Endodermal cell (in vitro differentiated cells): ENCODE results near the gene VPS33A. TPM values are rescaled to one million over a fixed set of nuclear protein-coding genes. Genes with fewer than 3 reads are reported as not detected.

Experiments
- DNase-seq: peaks from one replicate; pipeline ENCODE4 v3.0.0-alpha.2; 2017
- H3K27ac ChIP-seq: 2 replicates; pipeline ENCODE4 v1.5.1; 2013; ENCODE audit warnings: mild to moderate bottlenecking, low read depth, low read length, moderate library complexity
- H3K27me3 ChIP-seq: 2 replicates; pipeline ENCODE4 v1.6.1; 2013; ENCODE audit warnings: mild to moderate bottlenecking, low read length, moderate library complexity; ENCODE audit not compliant: insufficient read depth, control insufficient read depth, poor library complexity, severe bottlenecking
- H3K36me3 ChIP-seq: 2 replicates; pipeline ENCODE4 v1.7.0; 2013; ENCODE audit warnings: mild to moderate bottlenecking, low read length, moderate library complexity; ENCODE audit not compliant: control insufficient read depth, insufficient read depth
- H3K4me1 ChIP-seq: one replicate; pipeline ENCODE4 v1.7.0; 2013; ENCODE audit warnings: low read length; ENCODE audit not compliant: control insufficient read depth, insufficient read depth
- H3K4me3 ChIP-seq: 2 replicates; pipeline ENCODE4 v1.5.1; 2013; ENCODE audit warnings: mild to moderate bottlenecking, low read length, moderate library complexity
- H3K9ac ChIP-seq: 2 replicates; pipeline ENCODE4 v1.6.1; 2013; ENCODE audit warnings: mild to moderate bottlenecking, low read length, moderate library complexity; ENCODE audit not compliant: poor library complexity, severe bottlenecking; ENCODE audit errors: extremely low read depth
- H3K9me3 ChIP-seq: 2 replicates; pipeline ENCODE4 v1.6.1; 2013; ENCODE audit warnings: mild to moderate bottlenecking, low read length, moderate library complexity; ENCODE audit not compliant: control insufficient read depth
- H3K27ac Mint-ChIP-seq: 2 replicates; pipeline ENCODE4 v1.8.0; 2020; ENCODE audit warnings: mixed read lengths
- H3K27me3 Mint-ChIP-seq: 2 replicates; pipeline ENCODE4 v1.8.0; 2021; ENCODE audit warnings: mild to moderate bottlenecking, mixed read lengths; ENCODE audit not compliant: insufficient read depth
- H3K36me3 Mint-ChIP-seq: 2 replicates; pipeline ENCODE4 v1.8.0; 2020; ENCODE audit warnings: low read depth, mixed read lengths
- H3K4me1 Mint-ChIP-seq: 2 replicates; pipeline ENCODE4 v1.8.0; 2020; ENCODE audit warnings: mixed read lengths
- H3K4me3 Mint-ChIP-seq: 2 replicates; pipeline ENCODE4 v1.8.0; 2020; ENCODE audit warnings: mild to moderate bottlenecking, moderate library complexity, mixed read lengths
- H3K9me3 Mint-ChIP-seq: 2 replicates; pipeline ENCODE4 v1.8.0; 2020; ENCODE audit warnings: mild to moderate bottlenecking, mixed read lengths
- CTCF ChIP-seq: fragments of 200-600 bp; sonication (generic); conservative IDR thresholded peaks from 2 replicates; pipeline ENCODE4 v1.5.0; 2021; ENCODE audit warnings: antibody characterized with exemption, mild to moderate bottlenecking
- WGBS, 2 experiments: methylation state at CpG; one replicate each; pipeline versions ENCODE4 v1.1.5 to v1.1.7; 2013; ENCODE audit warnings: missing lambda C conversion rate in 2 of 2, mixed read lengths in 1 of 2; ENCODE audit not compliant: insufficient coverage in 1 of 2, insufficient read length in 1 of 2; 5-methylcytosine and 5-hydroxymethylcytosine counted together
- total RNA-seq, 2 donors: library from RNA; stranded (reverse); fragmentation: NEBNext Ultra II Directional in 1 of 2; extraction: Animal tissue kit (Norgen Biotek cat#: 25700) in 1 of 2; gene quantifications; 2 replicates in 1 of 2; 3 replicates in 1 of 2; pipeline ENCODE4 v1.2.1, GENCODE V29; 2021

The VPS33A gene
- total RNA-seq, 2 donors from 2014 or later: 50.6 to 52.8 TPM

GRCh38 chr12:122310626-122311333, 44.5 kb upstream of the VPS33A start:
- H3K36me3 Mint-ChIP-seq: peaks cover 45% of the 10 kb centered on the region
- H3K4me3 Mint-ChIP-seq: no peak overlapping the region
- H3K4me1 ChIP-seq: no peaks in the 10 kb centered on the region
- no peaks in the 10 kb centered on the region for H3K9me3 ChIP-seq
- H3K4me1 Mint-ChIP-seq: no peaks in the 10 kb centered on the region
- DNase-seq: no peak
- H3K9me3 Mint-ChIP-seq: no peaks in the 10 kb centered on the region
- no peaks in the 10 kb centered on the region for H3K27me3 ChIP-seq
- H3K4me3 ChIP-seq: no peak overlapping the region
- H3K9ac ChIP-seq: no peak overlapping the region
- 94% methylated on average over 3 of the region's 3 CpGs; no CpG with 5 or more reads in 1 of the 2 experiments for WGBS, 2 experiments
- TF ChIP-seq CTCF: no peak
- H3K27ac ChIP-seq: no peak overlapping the region
- no peak overlapping the region for H3K27ac Mint-ChIP-seq
- H3K36me3 ChIP-seq: peaks cover 52% of the 10 kb centered on the region
- H3K27me3 Mint-ChIP-seq: no peaks in the 10 kb centered on the region

- Mint-ChIP-seq H3K27me3 (no peaks in the 10 kb centered on the region), H3K36me3 (peaks cover 36% of the 10 kb centered on the region), H3K9me3 (no peaks in the 10 kb centered on the region), H3K27ac (no peak overlapping the region), H3K4me1 (no peaks in the 10 kb centered on the region), H3K4me3 (no peak overlapping the region)
- no peaks in the 10 kb centered on the region for H3K4me1 ChIP-seq
- 92 to 94% methylated on average over 7 to 8 of the region's 8 CpGs for WGBS, 2 experiments
- no peak for DNase-seq
- TF ChIP-seq CTCF: no peak
- H3K4me3 ChIP-seq: no peak overlapping the region
- no peaks in the 10 kb centered on the region for H3K9me3 ChIP-seq
- no peaks in the 10 kb centered on the region for H3K27me3 ChIP-seq
- H3K36me3 ChIP-seq: peaks cover 55% of the 10 kb centered on the region
- no peak overlapping the region for H3K9ac ChIP-seq
- H3K27ac ChIP-seq: no peak overlapping the region
These were observed 43.3 kb upstream of the VPS33A start for GRCh38 chr12:122309564-122310121.

- peaks cover 31% of the 10 kb centered on the region for H3K36me3 Mint-ChIP-seq
- H3K27ac Mint-ChIP-seq: no peak overlapping the region
- Histone ChIP-seq H3K27me3 (no peaks in the 10 kb centered on the region), H3K9me3 (no peaks in the 10 kb centered on the region), H3K4me1 (no peaks in the 10 kb centered on the region), H3K9ac (no peak overlapping the region), H3K27ac (no peak overlapping the region), H3K4me3 (no peak overlapping the region), H3K36me3 (peaks cover 55% of the 10 kb centered on the region)
- no peaks in the 10 kb centered on the region for H3K9me3 Mint-ChIP-seq
- H3K27me3 Mint-ChIP-seq: no peaks in the 10 kb centered on the region
- no peak for DNase-seq
- WGBS, 2 experiments: 91 to 100% methylated on average over 1 of the region's 1 CpG
- no peaks in the 10 kb centered on the region for H3K4me1 Mint-ChIP-seq
- TF ChIP-seq CTCF: no peak
- no peak overlapping the region for H3K4me3 Mint-ChIP-seq
These were observed 42.5 kb upstream of the VPS33A start for GRCh38 chr12:122308811-122309210.
